ENCODE measurements around the gene OLA1. TPM values are rescaled to one million over a fixed set of nuclear protein-coding genes. Genes with fewer than 3 reads are reported as not detected.

OLA1 gene
- total RNA-seq, 1 experiment from 2014 or later = 126 TPM

DNA sequence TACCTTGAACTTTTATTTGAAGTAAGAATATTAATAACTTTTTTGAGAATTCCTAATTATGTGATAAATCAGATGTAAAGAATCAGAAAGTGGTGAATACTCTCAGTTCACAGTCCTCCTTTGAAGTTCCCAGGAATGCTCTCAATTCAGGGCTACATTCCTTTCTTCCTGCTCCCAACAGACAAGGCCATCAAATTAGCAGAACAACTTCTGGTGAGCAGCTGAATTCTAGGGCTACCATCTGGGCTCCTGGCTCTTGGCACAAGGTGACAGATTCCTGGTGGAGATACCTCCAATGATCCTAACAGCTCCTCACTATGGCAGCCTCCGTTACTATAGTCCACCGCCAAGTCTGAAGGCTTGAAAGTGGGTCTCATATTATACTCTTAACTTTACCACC, 37.8 kb upstream of the OLA1 start:
- CTCF ChIA-PET = no interaction called here
- in situ Hi-C loops (cut with HindIII; ENCODE audit: low pct_unique_long_range_greater_than_20kb, low sequenced_read_pairs) = no loop called here
- no TSS peak for BruUV-seq (replicated peaks)
- ATAC-seq (no peak), DNase-seq (ENCODE audit: low read depth, low spot score) (no peak)
- intact Hi-C loops (cut with micrococcal nuclease; ENCODE audit: unreplicated experiment) = no loop called here
- Histone ChIP-seq H3K27ac (ENCODE audit: low read length) (no peak overlapping the region), H3K27me3 (ENCODE audit: control insufficient read depth, insufficient read depth, low read length) (peaks cover 9% of the 10 kb centered on the region), H3K9me3 (ENCODE audit: control insufficient read depth, insufficient read depth, low read depth, low read length) (no peaks in the 10 kb centered on the region), H3K4me1 (ENCODE audit: control insufficient read depth, insufficient read depth, low read length) (no peaks in the 10 kb centered on the region), H3K4me3 (ENCODE audit: low read depth in 2 of 2, low read length in 2 of 2) (no peak overlapping the region), H3K36me3 (ENCODE audit: control insufficient read depth, insufficient read depth, low read length) (no peaks in the 10 kb centered on the region)
- POLR2A ChIA-PET = no interaction called here
- TF ChIP-seq POLR2AphosphoS5 (IDR thresholded peaks at IDR 0.05; ENCODE audit: low read depth, low read length) (no peak), TCF7L2 (IDR thresholded peaks at IDR 0.05; ENCODE audit: low read depth, low read length) (no peak), SIN3A (IDR thresholded peaks at IDR 0.05; ENCODE audit: borderline replicate concordance, insufficient read depth, low read depth, low read length) (no peak)
- TF ChIP-seq, protein P1, sequence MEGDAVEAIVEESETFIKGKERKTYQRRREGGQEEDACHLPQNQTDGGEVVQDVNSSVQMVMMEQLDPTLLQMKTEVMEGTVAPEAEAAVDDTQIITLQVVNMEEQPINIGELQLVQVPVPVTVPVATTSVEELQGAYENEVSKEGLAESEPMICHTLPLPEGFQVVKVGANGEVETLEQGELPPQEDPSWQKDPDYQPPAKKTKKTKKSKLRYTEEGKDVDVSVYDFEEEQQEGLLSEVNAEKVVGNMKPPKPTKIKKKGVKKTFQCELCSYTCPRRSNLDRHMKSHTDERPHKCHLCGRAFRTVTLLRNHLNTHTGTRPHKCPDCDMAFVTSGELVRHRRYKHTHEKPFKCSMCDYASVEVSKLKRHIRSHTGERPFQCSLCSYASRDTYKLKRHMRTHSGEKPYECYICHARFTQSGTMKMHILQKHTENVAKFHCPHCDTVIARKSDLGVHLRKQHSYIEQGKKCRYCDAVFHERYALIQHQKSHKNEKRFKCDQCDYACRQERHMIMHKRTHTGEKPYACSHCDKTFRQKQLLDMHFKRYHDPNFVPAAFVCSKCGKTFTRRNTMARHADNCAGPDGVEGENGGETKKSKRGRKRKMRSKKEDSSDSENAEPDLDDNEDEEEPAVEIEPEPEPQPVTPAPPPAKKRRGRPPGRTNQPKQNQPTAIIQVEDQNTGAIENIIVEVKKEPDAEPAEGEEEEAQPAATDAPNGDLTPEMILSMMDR (IDR thresholded peaks at IDR 0.05) = no peak
- TF ChIP-seq, protein P2, sequence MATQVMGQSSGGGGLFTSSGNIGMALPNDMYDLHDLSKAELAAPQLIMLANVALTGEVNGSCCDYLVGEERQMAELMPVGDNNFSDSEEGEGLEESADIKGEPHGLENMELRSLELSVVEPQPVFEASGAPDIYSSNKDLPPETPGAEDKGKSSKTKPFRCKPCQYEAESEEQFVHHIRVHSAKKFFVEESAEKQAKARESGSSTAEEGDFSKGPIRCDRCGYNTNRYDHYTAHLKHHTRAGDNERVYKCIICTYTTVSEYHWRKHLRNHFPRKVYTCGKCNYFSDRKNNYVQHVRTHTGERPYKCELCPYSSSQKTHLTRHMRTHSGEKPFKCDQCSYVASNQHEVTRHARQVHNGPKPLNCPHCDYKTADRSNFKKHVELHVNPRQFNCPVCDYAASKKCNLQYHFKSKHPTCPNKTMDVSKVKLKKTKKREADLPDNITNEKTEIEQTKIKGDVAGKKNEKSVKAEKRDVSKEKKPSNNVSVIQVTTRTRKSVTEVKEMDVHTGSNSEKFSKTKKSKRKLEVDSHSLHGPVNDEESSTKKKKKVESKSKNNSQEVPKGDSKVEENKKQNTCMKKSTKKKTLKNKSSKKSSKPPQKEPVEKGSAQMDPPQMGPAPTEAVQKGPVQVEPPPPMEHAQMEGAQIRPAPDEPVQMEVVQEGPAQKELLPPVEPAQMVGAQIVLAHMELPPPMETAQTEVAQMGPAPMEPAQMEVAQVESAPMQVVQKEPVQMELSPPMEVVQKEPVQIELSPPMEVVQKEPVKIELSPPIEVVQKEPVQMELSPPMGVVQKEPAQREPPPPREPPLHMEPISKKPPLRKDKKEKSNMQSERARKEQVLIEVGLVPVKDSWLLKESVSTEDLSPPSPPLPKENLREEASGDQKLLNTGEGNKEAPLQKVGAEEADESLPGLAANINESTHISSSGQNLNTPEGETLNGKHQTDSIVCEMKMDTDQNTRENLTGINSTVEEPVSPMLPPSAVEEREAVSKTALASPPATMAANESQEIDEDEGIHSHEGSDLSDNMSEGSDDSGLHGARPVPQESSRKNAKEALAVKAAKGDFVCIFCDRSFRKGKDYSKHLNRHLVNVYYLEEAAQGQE (IDR thresholded peaks at IDR 0.05; ENCODE audit: insufficient read depth in 1 of 2, low read depth in 2 of 2, low read length in 1 of 2) = no peak

DNA sequence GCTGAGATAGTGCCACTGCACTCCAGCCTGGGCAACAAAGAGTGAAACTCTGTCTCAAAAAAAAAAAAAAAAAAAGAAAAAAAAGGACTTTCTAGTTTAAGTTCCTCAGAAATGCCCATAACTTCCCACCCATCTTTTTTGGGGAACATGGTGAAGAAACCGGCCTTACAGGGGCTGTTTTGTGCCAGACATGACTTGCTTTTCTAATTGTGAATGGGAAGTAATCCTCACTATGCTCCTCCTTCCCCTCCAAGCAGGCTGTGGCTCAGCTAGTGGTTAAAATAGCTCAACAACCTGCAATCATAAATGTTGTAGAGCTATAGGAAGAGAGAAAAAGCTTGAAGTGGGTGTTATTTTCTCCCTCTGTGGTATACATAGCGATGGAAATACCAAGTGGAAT, 34.1 kb upstream of the OLA1 start:
- Histone ChIP-seq H3K27me3 (ENCODE audit: control insufficient read depth, insufficient read depth, low read length) (peaks cover 9% of the 10 kb centered on the region), H3K36me3 (ENCODE audit: control insufficient read depth, insufficient read depth, low read length) (no peaks in the 10 kb centered on the region), H3K4me1 (ENCODE audit: control insufficient read depth, insufficient read depth, low read length) (no peaks in the 10 kb centered on the region), H3K27ac (ENCODE audit: low read length) (no peak overlapping the region), H3K4me3 (ENCODE audit: low read depth in 2 of 2, low read length in 2 of 2) (no peak overlapping the region), H3K9me3 (ENCODE audit: control insufficient read depth, insufficient read depth, low read depth, low read length) (no peaks in the 10 kb centered on the region)
- POLR2A ChIA-PET = no interaction called here
- intact Hi-C loops (cut with micrococcal nuclease; ENCODE audit: unreplicated experiment) (no loop called here), in situ Hi-C loops (cut with HindIII; ENCODE audit: low pct_unique_long_range_greater_than_20kb, low sequenced_read_pairs) (no loop called here)
- no TSS peak for BruUV-seq (replicated peaks)
- DNase-seq (ENCODE audit: low read depth, low spot score) = no peak
- TF ChIP-seq SIN3A (IDR thresholded peaks at IDR 0.05; ENCODE audit: borderline replicate concordance, insufficient read depth, low read depth, low read length) = no peak
- TF ChIP-seq, protein P2 (IDR thresholded peaks at IDR 0.05; ENCODE audit: insufficient read depth in 1 of 2, low read depth in 2 of 2, low read length in 1 of 2) = no peak
- TF ChIP-seq, protein P1 (IDR thresholded peaks at IDR 0.05) = no peak
- CTCF ChIA-PET = no interaction called here
- no peak for ATAC-seq
